H1 (cell line): Measurements from ENCODE around the gene EVC2. TPM values are rescaled to one million over a fixed set of nuclear protein-coding genes. Genes with fewer than 3 reads are reported as not detected.

Experiments used
- BRCA1 ChIP-seq: IDR thresholded peaks from 2 replicates; pipeline ENCODE4 v1.6.1; 2012; ENCODE audit warnings: low read depth, low read length, improper control_type of control experiment
- CEBPB ChIP-seq: IDR thresholded peaks from 2 replicates; pipeline ENCODE4 v1.6.1; 2012; ENCODE audit warnings: low read depth, low read length
- CHD7 ChIP-seq: fragments of 300-600 bp; sonication (generic); IDR thresholded peaks from 2 replicates; pipeline ENCODE4 v1.7.1; 2012; ENCODE audit warnings: low read length, moderate library complexity, mild to moderate bottlenecking, inconsistent platforms; ENCODE audit not compliant: insufficient replicate concordance
- EGR1 ChIP-seq: IDR thresholded peaks from 2 replicates; pipeline ENCODE4 v1.6.1; 2011; ENCODE audit warnings: low read depth, low read length, borderline replicate concordance
- MAX ChIP-seq: IDR thresholded peaks from 2 replicates; pipeline ENCODE4 v1.6.1; 2012; ENCODE audit warnings: inconsistent platforms
- NRF1 ChIP-seq: IDR thresholded peaks from 2 replicates; pipeline ENCODE4 v1.6.1; 2011; ENCODE audit warnings: mild to moderate bottlenecking, low read depth, low read length, improper control_type of control experiment
- RAD21 ChIP-seq, 2 experiments: IDR thresholded peaks in 1 of 2; conservative IDR thresholded peaks in 1 of 2; 2 replicates each; pipeline ENCODE4 v1.6.1; 2011; ENCODE audit warnings: low read depth in 2 of 2, low read length in 2 of 2, improper control_type of control experiment in 1 of 2, inconsistent platforms in 1 of 2, mild to moderate bottlenecking in 1 of 2, moderate library complexity in 1 of 2
- RNF2 ChIP-seq: fragments of 200-900, 300-1000 bp; sonication (generic); IDR thresholded peaks from 2 replicates; pipeline ENCODE4 v1.7.1; 2016; ENCODE audit warnings: borderline replicate concordance, low read depth, mild to moderate bottlenecking, antibody characterized with exemption, low read length; ENCODE audit not compliant: poor library complexity, severe bottlenecking; ENCODE audit errors: missing control alignments
- TBP ChIP-seq: IDR thresholded peaks from 2 replicates; pipeline ENCODE4 v1.6.1; 2011; ENCODE audit warnings: low read depth, low read length, improper control_type of control experiment
- polyA plus RNA-seq, 7 experiments: library from polyadenylated mRNA; depleted of rRNA in 3 of 7; stranded (reverse) in 5 of 7; unstranded in 2 of 7; fragments of >200 nt in 5 of 7; fragments of 200-250 nt in 2 of 7; gene quantifications; 1 replicate in 5 of 7; 2 replicates in 1 of 7; 4 replicates in 1 of 7; pipeline versions ENCODE4 v1.2.1 to v1.2.3, GENCODE V29; 2011 to 2013; ENCODE audit warnings: missing spikeins in 2 of 7, mixed read lengths in 2 of 7
- total RNA-seq: library from RNA; stranded (reverse); fragmentation: NEBNext Ultra II Directional; extraction: Animal tissue kit (Norgen Biotek cat#: 25700); gene quantifications from 2 replicates; pipeline ENCODE4 v1.2.1, GENCODE V29; 2021

EVC2 gene
- total and polyA plus RNA-seq, 2 of the 8 experiments (the other 6 are each of a cell fraction or from before 2014, with no cell fraction given) = 0.73 to 5.9 TPM

- TF ChIP-seq CHD7 (no peak), RAD21 (IDR thresholded peaks at IDR 0.05 in 1 of 2, conservative IDR thresholded peaks at IDR 0.05 in 1 of 2; ENCODE audit: low read depth in 2 of 2, low read length in 2 of 2) (no peak), TBP (no peak), EGR1 (no peak), MAX (no peak), NRF1 (no peak), RNF2 (no peak), CEBPB (no peak), BRCA1 (no peak)
- TF ChIP-seq, all 59 proteins: peak for 0
Measured at GRCh38 chr4:5661237-5661636, 47.1 kb downstream of the EVC2 start (continued).
